Measurements from ENCODE around the gene ATP1A1.

Gene ATP1A1

DNA sequence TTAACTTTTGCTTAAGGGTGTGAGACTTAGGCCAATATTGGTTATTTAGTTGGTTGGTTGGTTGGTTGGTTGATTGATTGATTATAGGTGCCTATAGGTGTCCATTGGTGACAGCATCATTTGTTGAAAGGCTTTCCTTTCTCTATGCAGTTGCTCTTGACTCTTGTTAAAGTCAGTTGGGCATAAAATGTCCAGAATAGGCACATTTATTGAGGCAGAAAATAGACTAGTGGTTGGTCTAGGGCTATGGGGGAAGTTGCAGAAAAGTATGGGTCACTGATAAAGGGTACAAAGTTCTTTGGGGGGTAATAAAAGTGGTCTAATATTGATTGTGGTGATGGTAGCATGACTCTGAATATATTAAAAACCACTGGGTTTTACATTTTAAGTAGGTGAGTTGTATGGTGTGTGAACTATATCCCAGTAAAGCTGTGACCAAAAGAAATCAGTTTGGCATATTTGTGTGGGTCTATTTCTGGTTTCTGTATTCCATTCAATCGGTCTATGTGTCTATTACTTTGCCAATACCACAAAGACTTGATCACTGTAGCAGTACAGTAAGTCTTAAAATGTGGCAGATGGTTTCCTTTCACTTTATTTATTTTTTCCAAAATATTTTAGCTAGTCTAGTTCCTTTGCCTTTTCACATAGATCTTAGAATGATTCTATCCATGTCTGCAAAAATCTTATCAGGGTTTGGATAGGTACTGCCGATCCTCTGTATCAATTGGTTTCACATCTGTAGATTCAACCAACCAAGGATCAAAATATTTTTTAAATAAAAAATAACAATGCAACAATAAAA is 63.0 kb downstream of the ATP1A1 start:
- DNase-seq (ENCODE audit: low read depth in 2 of 2): no peak
- TF ChIP-seq, protein P1, sequence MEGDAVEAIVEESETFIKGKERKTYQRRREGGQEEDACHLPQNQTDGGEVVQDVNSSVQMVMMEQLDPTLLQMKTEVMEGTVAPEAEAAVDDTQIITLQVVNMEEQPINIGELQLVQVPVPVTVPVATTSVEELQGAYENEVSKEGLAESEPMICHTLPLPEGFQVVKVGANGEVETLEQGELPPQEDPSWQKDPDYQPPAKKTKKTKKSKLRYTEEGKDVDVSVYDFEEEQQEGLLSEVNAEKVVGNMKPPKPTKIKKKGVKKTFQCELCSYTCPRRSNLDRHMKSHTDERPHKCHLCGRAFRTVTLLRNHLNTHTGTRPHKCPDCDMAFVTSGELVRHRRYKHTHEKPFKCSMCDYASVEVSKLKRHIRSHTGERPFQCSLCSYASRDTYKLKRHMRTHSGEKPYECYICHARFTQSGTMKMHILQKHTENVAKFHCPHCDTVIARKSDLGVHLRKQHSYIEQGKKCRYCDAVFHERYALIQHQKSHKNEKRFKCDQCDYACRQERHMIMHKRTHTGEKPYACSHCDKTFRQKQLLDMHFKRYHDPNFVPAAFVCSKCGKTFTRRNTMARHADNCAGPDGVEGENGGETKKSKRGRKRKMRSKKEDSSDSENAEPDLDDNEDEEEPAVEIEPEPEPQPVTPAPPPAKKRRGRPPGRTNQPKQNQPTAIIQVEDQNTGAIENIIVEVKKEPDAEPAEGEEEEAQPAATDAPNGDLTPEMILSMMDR (IDR thresholded peaks at IDR 0.05; ENCODE audit: low read depth, low read length): no peak
- no peak overlapping the region for H3K4me3 ChIP-seq (replicated peaks in 1 of 2; ENCODE audit: low read depth in 2 of 2, low read length in 2 of 2)

DNA sequence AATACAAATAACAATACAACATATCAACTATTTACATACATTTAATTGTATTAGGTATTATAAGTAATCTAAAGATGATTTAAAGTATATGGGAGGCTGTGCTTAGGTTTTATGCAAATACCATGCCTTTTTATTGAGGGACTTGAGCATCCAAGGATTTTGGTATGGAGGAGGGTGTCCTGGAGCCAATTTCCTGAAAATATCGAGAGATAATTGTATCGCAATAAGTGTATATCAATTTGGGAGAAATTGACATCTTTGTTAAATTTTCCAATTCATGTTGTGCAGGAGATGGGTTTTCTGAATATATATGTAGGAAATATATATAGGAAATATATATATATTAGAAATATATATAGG is 63.5 kb downstream of the ATP1A1 start:
- H3K4me3 ChIP-seq (replicated peaks in 1 of 2; ENCODE audit: low read depth in 2 of 2, low read length in 2 of 2): no peak overlapping the region
- DNase-seq (ENCODE audit: low read depth in 2 of 2): no peak
- TF ChIP-seq, protein P1 (IDR thresholded peaks at IDR 0.05; ENCODE audit: low read depth, low read length): no peak

DNA sequence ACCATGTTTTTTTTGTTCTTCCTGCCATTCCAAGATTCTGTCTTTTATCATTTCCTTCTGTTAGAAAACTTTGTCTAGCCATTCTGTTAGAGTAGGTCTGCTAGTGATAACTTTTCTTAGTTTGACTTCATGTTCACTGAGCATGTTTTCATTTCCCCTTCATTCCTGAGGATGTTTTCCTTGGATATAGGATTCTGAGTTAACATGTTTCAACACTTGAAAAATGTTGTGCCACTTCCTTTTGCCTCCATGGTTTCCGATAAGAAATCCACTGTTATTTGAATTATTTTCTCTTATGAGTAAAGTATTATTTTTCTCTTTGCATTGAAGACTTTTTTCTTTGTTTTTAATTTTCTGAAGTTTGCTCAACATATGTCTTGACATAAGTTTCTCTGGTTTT is 66.7 kb downstream of the ATP1A1 start:
- TF ChIP-seq, protein P1 (IDR thresholded peaks at IDR 0.05; ENCODE audit: low read depth, low read length): no peak
- H3K4me3 ChIP-seq (replicated peaks in 1 of 2; ENCODE audit: low read depth in 2 of 2, low read length in 2 of 2): no peak overlapping the region
- DNase-seq (ENCODE audit: low read depth in 2 of 2): peak; percentile 13 to 80

DNA sequence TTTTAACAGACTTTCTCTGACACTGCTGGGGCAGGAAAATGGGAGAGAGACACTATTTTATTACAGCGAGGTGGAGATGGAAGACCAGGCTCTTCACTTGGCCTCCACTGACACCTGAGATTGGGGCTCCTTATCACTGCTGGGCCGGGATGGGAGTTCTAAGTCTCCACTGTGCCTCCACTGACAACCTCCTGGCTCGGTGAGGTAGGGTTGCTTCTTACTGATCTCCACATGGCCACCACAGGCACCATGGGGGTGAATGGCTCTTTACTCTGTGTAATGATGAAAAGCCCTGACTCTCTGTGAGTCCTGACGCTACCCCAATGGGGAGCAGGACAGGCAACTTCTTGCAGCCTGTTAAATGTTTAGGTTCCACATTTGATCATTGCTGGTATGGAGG is 67.7 kb downstream of the ATP1A1 start:
- TF ChIP-seq, protein P1 (IDR thresholded peaks at IDR 0.05; ENCODE audit: low read depth, low read length): no peak
- no peak for DNase-seq (ENCODE audit: low read depth in 2 of 2)
- H3K4me3 ChIP-seq (replicated peaks in 1 of 2; ENCODE audit: low read depth in 2 of 2, low read length in 2 of 2): no peak overlapping the region

DNA sequence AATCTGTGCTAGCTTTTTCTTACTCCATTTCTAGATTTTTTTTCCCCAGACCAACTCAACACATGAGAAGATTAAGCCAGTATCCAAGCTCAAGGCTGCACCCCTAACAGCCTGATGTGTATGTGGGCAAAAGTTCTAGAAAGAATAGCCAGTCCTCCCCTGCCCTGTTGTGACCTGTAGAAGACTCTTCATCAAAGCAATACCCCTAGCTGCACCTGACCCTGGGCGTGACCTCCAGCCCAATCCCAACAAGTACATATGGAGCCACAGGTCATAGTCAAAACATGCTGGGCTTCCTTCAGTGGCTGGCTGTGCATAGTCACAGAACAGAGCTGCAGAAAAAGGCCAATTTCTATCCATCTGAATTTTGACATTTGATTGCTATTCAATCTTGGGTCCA is 72.5 kb downstream of the ATP1A1 start:
- no peak for DNase-seq (ENCODE audit: low read depth in 2 of 2)
- TF ChIP-seq, protein P1 (IDR thresholded peaks at IDR 0.05; ENCODE audit: low read depth, low read length): no peak
- H3K4me3 ChIP-seq (replicated peaks in 1 of 2; ENCODE audit: low read depth in 2 of 2, low read length in 2 of 2): no peak overlapping the region

DNA sequence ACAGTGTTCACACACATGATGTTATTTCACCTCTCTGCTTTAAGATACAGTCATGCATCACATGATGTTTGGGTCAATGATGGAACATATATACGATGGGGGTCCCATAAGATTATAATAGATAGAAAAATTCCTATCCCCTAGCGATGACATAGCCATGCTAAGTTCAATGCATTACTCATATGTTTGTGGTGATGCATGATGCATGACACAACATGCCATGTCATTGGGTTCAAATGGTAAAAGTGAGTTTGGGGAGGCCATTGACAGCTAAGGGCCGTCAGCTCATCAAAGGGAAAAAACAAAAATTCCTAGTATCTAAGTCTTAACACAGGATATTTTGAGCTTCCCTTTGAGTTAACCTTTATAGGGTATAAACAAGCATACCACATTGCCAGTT is 73.6 kb downstream of the ATP1A1 start:
- TF ChIP-seq, protein P1 (IDR thresholded peaks at IDR 0.05; ENCODE audit: low read depth, low read length): no peak
- DNase-seq (ENCODE audit: low read depth in 2 of 2): no peak
- no peak overlapping the region for H3K4me3 ChIP-seq (replicated peaks in 1 of 2; ENCODE audit: low read depth in 2 of 2, low read length in 2 of 2)

All from cardiac fibroblast (primary cell).